Stimulated activated effector memory CD8-positive, alpha-beta T cell treated with anti-CD3 and anti-CD28 coated beads, Interleukin-12 subunit alpha, Interleukin-12 subunit beta, amount 100 ng/mL, for 72 hours (primary cell): ENCODE measurements around the gene AVL9.
"Not testable (repeated sequence)": the region's sequence is repeated elsewhere in the genome, so short reads cannot be mapped to it uniquely, and the experiment has no call there.

Experiments
- ATAC-seq: fragments of 150-1000 bp; cut with Tn5 transposase; 2 replicates; pipeline ENCODE4 v1.10.0; 2021
- DNase-seq, 2 donors: peaks; one replicate each; pipeline ENCODE4 v3.0.0; 2021 to 2022; ENCODE audit warnings: low spot score in 2 of 2
- H3K27ac Mint-ChIP-seq: one replicate; pipeline ENCODE4 v1.8.0; 2022; ENCODE audit warnings: mild to moderate bottlenecking, mixed read lengths
- H3K36me3 Mint-ChIP-seq: one replicate; pipeline ENCODE4 v1.8.0; 2022; ENCODE audit warnings: mild to moderate bottlenecking, mixed read lengths
- H3K4me1 Mint-ChIP-seq: one replicate; pipeline ENCODE4 v1.8.0; 2022; ENCODE audit warnings: mixed read lengths
- H3K4me3 Mint-ChIP-seq: one replicate; pipeline ENCODE4 v1.8.0; 2022; ENCODE audit warnings: mild to moderate bottlenecking, mixed read lengths
- H3K9me3 Mint-ChIP-seq: one replicate; pipeline ENCODE4 v1.8.0; 2022; ENCODE audit warnings: mixed read lengths

Gene AVL9

DNA sequence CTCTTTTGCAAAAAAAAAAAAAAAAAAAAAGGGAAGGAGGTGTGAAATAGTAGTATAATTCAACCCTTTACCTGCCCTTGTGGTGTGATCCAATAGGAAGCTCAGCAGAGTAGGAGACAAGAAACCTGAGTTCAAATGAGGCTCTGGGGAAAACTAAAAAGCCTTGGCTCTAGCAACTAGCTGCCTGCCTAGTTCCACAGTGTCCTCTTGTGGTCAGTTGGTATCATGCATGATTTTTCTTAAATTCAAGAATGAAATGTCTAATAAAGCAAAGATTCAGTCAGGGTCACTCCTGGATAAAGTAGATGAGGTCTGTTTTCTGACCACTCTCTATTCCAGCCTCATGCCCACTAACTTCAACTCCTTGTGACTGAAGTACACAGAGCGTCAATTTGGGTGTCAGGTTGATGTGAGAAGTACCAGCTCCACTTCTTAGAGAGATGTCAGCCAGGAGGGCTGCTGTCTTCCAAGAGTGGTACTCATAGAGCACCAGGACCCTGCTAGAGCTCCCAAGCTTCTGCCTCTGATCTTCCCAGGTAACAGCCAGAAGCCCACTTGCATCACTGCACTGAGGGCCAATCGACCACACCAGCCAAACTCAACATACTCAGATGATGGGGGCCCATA is 15.6 kb upstream of the AVL9 start:
- H3K27ac Mint-ChIP-seq, result no peak overlapping the region
- ATAC-seq (no peak), DNase-seq (no peak)
- H3K36me3 Mint-ChIP-seq, result no peaks in the 10 kb centered on the region
- no peaks in the 10 kb centered on the region for H3K9me3 Mint-ChIP-seq
- H3K4me3 Mint-ChIP-seq, result no peak overlapping the region
- H3K4me1 Mint-ChIP-seq, result no peaks in the 10 kb centered on the region

DNA sequence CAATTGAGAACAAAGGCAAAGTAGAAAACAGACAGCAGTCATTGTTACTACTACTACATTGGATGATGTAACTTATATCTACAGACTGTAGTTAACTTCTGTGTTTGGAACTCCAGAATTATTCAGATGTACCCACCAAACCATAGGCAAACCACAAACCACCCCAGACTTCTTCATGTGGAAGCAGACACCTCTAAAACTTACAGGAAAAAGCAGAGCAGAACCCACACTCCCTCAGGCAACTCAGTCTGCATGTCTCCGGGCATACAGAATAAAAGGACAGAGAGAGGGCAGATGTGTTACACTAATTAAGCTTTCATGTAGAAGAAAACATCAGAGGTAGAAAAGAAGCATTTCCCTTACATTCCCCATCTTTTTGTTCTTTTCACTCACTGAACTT is 14.1 kb upstream of the AVL9 start:
- DNase-seq (no peak), ATAC-seq (no peak)
- no peaks in the 10 kb centered on the region for H3K9me3 Mint-ChIP-seq
- H3K4me3 Mint-ChIP-seq, result no peak overlapping the region
- H3K27ac Mint-ChIP-seq, result peak overlapping the region; percentile 90
- no peaks in the 10 kb centered on the region for H3K4me1 Mint-ChIP-seq
- peaks cover 12% of the 10 kb centered on the region for H3K36me3 Mint-ChIP-seq

DNA sequence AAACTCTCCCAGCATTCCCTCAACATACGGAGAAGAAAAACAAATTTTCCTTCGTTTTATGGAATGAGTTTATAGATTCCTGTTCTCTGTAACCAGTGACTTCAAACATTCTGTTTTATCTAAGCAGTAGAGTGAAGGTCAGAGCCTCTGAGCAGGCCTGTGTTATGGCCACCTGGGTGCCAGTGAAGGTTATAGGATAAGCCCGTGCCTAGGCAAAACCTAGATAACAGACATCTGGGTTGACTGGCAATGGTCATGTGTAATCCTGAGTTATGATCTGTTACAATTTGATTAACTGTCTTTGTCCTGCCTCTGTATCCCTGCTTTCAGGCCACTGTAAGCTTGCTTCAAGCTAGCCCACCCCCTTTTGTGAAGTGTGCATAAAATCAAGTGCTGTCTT is 13.4 kb upstream of the AVL9 start:
- no peaks in the 10 kb centered on the region for H3K9me3 Mint-ChIP-seq
- ATAC-seq, result no peak
- DNase-seq, result no peak
- H3K4me1 Mint-ChIP-seq, result no peaks in the 10 kb centered on the region
- H3K4me3 Mint-ChIP-seq, result no peak overlapping the region
- H3K27ac Mint-ChIP-seq, result peak overlapping the region; percentile 37
- H3K36me3 Mint-ChIP-seq, result peaks cover 20% of the 10 kb centered on the region

DNA sequence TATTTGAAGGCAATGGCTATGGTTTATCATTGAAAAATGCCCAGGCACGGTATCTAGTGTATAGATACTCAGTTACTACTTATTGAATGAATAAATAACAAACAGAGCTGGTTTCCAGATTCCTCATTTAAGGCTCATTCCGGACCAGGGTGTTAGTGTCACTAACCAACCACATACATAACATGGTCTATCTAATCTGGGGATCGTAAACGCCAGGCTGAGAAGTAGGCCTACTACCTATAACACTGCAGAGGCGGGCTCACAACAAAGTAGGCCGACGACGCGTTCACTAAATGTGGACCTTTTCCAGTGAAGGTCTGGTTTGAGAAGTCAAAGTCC is 5.5 kb upstream of the AVL9 start:
- DNase-seq (no peak), ATAC-seq (peak; percentile 49)
- Mint-ChIP-seq H3K4me3 (peak overlapping the region; percentile 85), H3K9me3 (no peaks in the 10 kb centered on the region), H3K4me1 (peaks cover 6% of the 10 kb centered on the region), H3K36me3 (peaks cover 48% of the 10 kb centered on the region), H3K27ac (peak overlapping the region; percentile 94)

DNA sequence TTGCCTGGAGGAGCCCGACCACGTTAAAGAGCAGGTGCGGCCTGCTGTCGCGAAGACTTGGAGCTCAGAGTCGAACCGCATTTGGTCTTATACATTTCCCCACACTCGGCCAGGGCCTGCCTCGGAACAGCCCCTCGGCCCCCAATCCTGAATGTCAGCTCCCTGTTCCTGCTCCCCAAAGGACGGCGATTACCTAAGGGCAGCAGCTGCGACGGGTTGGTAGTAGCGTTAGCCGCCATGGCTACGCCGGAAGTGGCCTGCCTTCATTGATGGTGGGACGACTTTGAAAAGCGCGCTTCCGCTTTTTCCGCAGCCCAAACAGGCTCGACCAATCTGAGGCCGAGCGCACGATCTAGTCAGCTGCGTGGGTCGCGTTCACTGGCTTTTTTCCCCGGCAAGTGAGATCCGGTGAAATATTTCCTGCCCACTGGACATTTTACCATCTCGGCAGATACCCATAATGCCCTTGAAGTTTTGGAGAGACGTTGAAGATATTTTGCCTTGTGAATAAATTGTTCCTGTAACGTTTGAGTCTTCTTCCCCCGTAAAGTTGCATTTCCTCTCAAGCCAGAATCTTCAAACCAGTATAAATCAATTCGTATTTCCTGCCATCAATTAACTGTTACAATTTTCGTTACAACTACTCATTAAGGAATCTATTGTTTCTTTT is 5.0 kb upstream of the AVL9 start, which contains the start of gene LSM5:
TSS of gene LSM5 (minus strand) at position 254 of the 670 bp plus-strand sequence. CDS start at position 239, 15 bp downstream.
- Mint-ChIP-seq H3K27ac (peak within 1 kb of the TSS; percentile 94), H3K4me3 (peak within 1 kb of the TSS; percentile 85), H3K4me1 (peaks cover 6% of the 10 kb centered on the region), H3K9me3 (no peaks in the 10 kb centered on the region), H3K36me3 (peaks cover 45% of the 10 kb centered on the region)
- ATAC-seq, result peak; percentile 91
- peak; percentile 75 to 92 for DNase-seq

DNA sequence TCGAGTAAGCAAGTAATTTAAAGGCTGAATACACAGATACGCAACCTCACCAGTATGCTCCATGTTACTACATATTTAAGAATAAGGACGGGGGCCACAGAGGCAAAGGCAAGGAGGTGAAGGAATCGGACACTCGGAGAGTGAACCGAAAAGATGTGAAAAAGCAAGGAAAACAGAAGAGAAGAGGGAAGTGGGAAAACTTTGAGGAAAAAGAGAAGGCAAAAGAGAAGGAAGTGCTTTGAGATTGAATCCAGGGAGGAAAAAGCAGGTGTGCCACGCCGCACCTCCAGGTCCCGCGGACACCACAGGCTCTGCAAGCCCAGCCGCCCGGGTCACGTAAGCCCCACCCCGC is 367 bp upstream of the AVL9 start:
- no peaks in the 10 kb centered on the region for H3K9me3 Mint-ChIP-seq
- H3K4me1 Mint-ChIP-seq, result peaks cover 8% of the 10 kb centered on the region
- H3K27ac Mint-ChIP-seq, result peak overlapping the region; percentile 96
- DNase-seq (no peak), ATAC-seq (no peak)
- peaks cover 41% of the 10 kb centered on the region for H3K36me3 Mint-ChIP-seq
- H3K4me3 Mint-ChIP-seq, result peak overlapping the region; percentile 79

DNA sequence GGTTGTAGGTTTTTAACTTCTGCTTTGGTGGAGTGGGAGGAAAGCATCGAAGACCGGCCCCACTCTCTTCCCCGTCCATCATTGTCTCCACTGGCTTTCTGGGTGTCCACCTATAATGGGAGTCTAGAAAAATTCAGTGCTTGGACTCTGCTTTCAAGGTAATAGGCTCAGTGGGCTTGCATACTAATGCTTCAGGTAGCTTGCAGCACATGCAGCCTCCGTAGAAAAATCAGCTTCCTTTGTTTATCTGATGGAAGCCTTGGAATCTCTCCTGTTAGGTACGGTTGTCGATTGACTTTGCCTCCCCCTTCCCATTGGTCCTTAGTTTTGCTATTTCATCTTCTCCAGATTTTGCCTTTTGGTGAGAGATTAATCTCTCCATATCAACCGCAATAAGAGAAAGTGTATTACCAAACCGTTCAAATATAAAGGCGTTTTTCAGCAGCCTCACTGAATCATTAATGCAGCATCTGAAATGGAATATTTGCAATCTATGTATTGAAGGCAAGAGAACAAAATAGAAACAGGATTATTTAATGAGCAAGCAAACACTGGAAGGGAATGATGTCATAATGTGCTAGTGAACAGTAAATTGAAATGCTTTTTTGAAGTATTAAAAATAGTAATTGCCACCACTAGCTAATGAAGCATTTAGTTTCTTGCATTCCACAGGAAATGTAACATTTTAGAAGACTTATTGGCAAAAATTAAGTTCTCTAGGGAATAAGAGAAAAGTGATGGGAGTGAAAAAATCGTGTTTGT is 944 bp downstream of the AVL9 start:
- H3K36me3 Mint-ChIP-seq, result peaks cover 37% of the 10 kb centered on the region
- ATAC-seq, result no peak
- no peak for DNase-seq
- H3K27ac Mint-ChIP-seq, result peak overlapping the region; percentile 96
- peak overlapping the region; percentile 79 for H3K4me3 Mint-ChIP-seq
- no peaks in the 10 kb centered on the region for H3K9me3 Mint-ChIP-seq
- peaks cover 21% of the 10 kb centered on the region for H3K4me1 Mint-ChIP-seq

DNA sequence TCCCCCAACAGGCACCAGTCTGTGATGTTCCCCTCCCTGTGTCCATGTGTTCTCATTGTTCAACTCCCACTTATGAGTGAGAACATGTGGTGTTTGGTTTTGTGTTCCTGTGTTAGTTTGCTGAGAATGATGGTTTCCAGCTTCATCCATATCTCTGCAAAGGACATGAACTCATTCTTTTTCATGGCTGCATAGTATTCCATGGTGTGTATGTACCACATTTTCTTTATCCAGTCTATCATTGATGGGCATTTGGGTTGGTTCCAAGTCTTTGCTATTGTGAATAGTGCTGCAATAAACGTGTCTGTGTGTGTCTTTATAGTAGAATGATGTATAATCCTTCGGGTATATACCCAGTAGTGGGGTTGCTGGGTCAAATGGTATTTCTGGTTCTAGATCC is 4.5 kb downstream of the AVL9 start:
- H3K4me1 Mint-ChIP-seq, result peaks cover 37% of the 10 kb centered on the region
- not testable (repeated sequence) for H3K27ac Mint-ChIP-seq, H3K4me3 Mint-ChIP-seq

DNA sequence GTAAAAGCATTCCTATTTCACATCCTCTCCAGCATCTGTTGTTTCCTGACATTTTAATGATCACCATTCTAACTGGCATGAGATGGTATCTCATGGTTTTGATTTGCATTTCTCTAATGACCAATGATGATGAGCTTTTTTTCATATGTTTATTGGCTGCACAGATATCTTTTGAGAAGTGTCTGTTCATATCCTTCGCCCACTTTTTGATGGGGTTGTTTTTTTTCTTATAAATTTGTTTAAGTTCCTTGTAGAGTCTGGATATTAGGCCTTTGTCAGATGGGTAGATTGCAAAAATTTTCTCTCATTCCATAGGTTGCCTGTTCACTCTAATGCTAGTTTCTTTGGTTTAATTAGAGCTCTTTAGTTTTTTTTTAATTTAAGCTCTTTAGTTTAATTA is 4.9 kb downstream of the AVL9 start:
- peak overlapping the region; percentile 13 for H3K4me3 Mint-ChIP-seq
- peaks cover 37% of the 10 kb centered on the region for H3K4me1 Mint-ChIP-seq
- H3K36me3 Mint-ChIP-seq, result peaks cover 37% of the 10 kb centered on the region
- not testable (repeated sequence) for H3K9me3 Mint-ChIP-seq, ATAC-seq, H3K27ac Mint-ChIP-seq, DNase-seq

More for the DNA sequence above, 4.5 kb downstream of the AVL9 start:
- not testable (repeated sequence) for ATAC-seq, DNase-seq, H3K9me3 Mint-ChIP-seq
- peaks cover 37% of the 10 kb centered on the region for H3K36me3 Mint-ChIP-seq

DNA sequence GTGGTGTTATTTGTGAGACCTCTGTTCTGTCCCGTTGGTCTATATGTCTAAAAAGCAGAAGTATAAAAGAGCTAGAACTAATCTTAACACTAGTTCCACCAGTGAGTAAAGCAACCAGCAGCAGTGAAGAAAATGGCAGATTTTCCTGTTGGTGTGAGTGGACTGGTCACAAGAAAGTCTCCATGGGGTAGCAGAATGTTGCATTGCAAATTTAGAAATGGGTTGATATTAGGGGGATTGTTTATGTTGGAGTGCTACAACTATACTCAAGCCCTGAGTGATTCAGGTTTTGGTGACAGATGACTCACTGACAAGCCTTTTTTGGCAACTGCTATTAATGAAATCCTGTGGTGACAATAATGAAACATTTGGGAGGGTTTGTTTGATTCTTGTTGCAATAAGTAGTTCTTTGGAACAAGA is 5.6 kb downstream of the AVL9 start:
- H3K27ac Mint-ChIP-seq, result peak overlapping the region; percentile 42
- ATAC-seq, result peak; percentile 61
- H3K4me3 Mint-ChIP-seq, result peak overlapping the region; percentile 13
- no peak for DNase-seq
- peaks cover 37% of the 10 kb centered on the region for H3K36me3 Mint-ChIP-seq
- H3K4me1 Mint-ChIP-seq, result peaks cover 37% of the 10 kb centered on the region
- H3K9me3 Mint-ChIP-seq, result no peaks in the 10 kb centered on the region

DNA sequence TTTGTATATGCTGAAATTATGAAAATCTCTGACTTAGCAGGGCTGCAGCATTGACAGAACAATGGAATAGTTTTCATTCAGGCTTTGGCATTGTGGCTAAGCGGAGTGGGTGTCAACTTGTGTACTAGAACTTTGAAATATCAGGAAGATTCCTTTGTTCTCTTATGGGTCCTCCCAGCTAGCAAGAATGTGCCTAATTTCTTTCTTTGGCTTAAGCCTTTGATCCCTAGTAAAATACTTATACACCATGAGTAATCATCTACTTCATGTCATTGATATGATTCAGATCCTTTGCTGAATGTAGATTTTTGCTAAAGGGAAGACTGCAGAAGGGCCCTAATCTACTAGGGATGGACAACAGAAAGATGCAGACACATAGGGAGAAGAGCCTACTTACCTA is 6.2 kb downstream of the AVL9 start:
- peak overlapping the region; percentile 13 for H3K4me3 Mint-ChIP-seq
- DNase-seq (no peak), ATAC-seq (no peak)
- peaks cover 37% of the 10 kb centered on the region for H3K4me1 Mint-ChIP-seq
- H3K9me3 Mint-ChIP-seq, result no peaks in the 10 kb centered on the region
- peaks cover 38% of the 10 kb centered on the region for H3K36me3 Mint-ChIP-seq
- peak overlapping the region; percentile 42 for H3K27ac Mint-ChIP-seq

DNA sequence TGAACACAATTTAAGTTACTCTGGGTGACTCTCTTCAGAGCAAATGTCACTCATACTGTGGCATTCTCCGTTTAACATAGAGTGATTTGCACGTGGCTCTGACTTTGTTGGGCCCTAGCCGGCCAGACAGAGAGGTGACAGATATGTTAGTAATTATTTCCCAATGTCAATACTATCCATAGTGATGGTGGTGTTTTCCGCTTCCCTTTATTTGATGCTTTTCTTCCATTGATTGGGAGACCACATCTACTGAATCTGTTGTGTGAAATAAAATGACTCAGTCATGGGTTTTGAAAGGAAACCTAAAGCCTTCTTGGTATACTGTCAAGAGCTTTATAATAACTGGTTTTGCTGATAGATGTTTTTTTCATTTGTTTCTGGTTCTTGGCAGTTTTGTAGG is 7.4 kb downstream of the AVL9 start:
- Mint-ChIP-seq H3K36me3 (peaks cover 34% of the 10 kb centered on the region), H3K4me1 (peaks cover 45% of the 10 kb centered on the region), H3K27ac (peak overlapping the region; percentile 90), H3K9me3 (no peaks in the 10 kb centered on the region), H3K4me3 (peak overlapping the region; percentile 40)
- ATAC-seq (peak; percentile 83), DNase-seq (peak in 1 of 2 donors; percentile 60)

DNA sequence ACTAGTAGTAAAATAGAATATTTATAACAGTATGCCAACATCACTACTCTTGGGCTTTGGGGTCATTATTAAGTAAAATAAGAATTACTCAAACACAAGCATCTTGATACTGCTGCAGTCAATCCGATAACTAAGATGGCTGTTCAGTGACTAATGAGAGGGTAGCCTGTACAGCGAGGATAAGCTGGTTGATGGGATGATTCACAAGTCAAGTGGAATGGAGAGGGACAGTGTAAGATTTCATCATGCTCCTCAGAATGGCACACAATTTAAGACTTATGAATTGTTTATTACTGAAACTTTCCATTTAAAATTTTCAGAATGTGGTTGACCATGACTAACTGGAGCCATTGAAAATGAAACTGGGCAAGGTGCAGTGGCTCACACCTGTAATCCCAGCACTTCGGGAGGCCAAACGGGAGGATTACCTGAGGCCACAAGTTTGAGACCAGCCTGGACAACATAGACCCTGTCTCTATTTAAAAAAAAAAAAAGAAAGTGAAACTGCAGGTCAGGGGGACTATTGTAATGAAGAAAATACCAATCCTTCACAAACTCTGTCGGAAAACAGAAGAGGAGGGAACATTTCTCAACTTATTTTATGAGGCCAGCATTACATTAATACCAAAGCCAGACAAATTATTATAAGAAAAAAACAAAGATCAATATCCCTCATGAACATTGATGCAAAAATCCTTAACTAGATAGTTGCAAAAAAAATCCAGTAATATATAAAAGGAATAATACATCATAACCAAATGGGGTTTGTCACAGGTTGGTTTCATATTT is 11.2 kb downstream of the AVL9 start:
- H3K36me3 Mint-ChIP-seq, result peaks cover 16% of the 10 kb centered on the region
- H3K4me1 Mint-ChIP-seq, result peaks cover 62% of the 10 kb centered on the region
- DNase-seq, result no peak

DNA sequence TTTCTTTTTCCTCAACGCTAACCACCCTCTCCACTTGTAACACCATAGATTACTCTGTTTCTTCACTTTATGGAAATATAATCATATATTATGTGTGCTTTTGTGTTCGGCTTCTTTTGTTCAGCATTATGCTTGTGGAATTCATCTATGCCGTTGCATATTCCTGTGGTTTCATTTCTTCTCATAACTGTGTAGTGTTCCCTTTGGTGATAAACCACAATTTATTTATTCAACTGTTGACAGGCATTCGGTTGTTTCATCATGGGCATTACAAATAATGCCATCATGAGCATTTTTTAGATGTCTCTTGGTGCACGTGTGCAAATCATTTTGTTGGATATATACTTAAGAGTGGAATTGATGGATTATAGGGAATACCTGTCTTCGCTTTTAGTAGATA is 12.1 kb downstream of the AVL9 start:
- Mint-ChIP-seq H3K4me3 (no peak overlapping the region), H3K4me1 (peaks cover 66% of the 10 kb centered on the region), H3K9me3 (no peaks in the 10 kb centered on the region), H3K27ac (peak overlapping the region; percentile 89), H3K36me3 (peaks cover 16% of the 10 kb centered on the region)
- DNase-seq, result no peak
- ATAC-seq, result no peak

More for the DNA sequence above, 11.2 kb downstream of the AVL9 start:
- Mint-ChIP-seq H3K27ac (peak overlapping the region; percentile 89), H3K9me3 (no peaks in the 10 kb centered on the region), H3K4me3 (no peak overlapping the region)
- ATAC-seq, result peak; percentile 95

DNA sequence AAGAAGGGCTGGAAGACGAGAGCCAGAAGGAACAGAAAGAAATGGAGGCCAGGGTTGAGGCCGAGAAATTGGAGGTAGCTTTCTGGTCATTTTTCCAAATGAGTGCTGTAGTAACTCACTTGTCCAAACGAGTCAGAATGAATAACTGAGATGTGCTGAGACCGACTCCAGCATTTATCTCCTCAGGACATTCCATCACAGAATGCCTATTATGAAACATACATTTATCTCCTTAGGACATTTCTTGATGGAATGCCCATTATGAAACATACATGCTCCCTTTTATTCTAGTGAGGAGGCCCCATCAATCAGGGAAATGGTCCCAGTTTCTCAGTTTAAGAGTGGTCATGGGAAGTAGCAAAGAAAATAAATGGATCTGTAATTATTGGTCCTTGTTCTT is 16.5 kb downstream of the AVL9 start:
- ATAC-seq, result no peak
- Mint-ChIP-seq H3K27ac (peak overlapping the region; percentile 39), H3K9me3 (no peaks in the 10 kb centered on the region), H3K36me3 (peaks cover 26% of the 10 kb centered on the region), H3K4me3 (no peak overlapping the region), H3K4me1 (peaks cover 86% of the 10 kb centered on the region)
- no peak for DNase-seq
